Adipose tissue (tissue), 3 donors: ENCODE data around the gene ANAPC13. TPM values are rescaled to one million over a fixed set of nuclear protein-coding genes. Genes with fewer than 3 reads are reported as not detected.

Experiments used
- H3K27ac ChIP-seq: one replicate; pipeline ENCODE4 v1.5.1; 2013; ENCODE audit warnings: low read depth, low read length
- WGBS, 3 donors: extraction: QIAGEN DNeasy Blood & Tissue Kit; methylation state at CpG; one replicate each; pipeline ENCODE4 v1.1.7; 2013; 5-methylcytosine and 5-hydroxymethylcytosine counted together
- polyA plus RNA-seq, 3 donors: library from polyadenylated mRNA; stranded (reverse); fragments of 200-250 nt; gene quantifications; one replicate each; pipeline ENCODE4 v1.2.3, GENCODE V29; 2013
- donor health status: healthy with polysubstance abuse.
- donor health status: Bipolar disorder and iron deficiency.
- donor health status: healthy.

The ANAPC13 gene
- polyA plus RNA-seq, 3 donors, result 34.3 to 102 (median 59.0) TPM

GRCh38 chr3:134462331-134462941, 23.3 kb downstream of the ANAPC13 start:
- no peak overlapping the region for H3K27ac ChIP-seq
- WGBS, 3 donors, result 30 to 60% (median 31%) methylated on average over 5 of the region's 5 CpGs

- no peak overlapping the region for H3K27ac ChIP-seq
- 61 to 73% (median 65%) methylated on average over 2 of the region's 2 CpGs for WGBS, 3 donors
Observed at GRCh38 chr3:134460965-134461364, 24.8 kb downstream of the ANAPC13 start.

- WGBS, 3 donors, result 78 to 85% (median 83%) methylated on average over 4 of the region's 4 CpGs
- no peak overlapping the region for H3K27ac ChIP-seq
Observed at GRCh38 chr3:134459562-134459961, 26.2 kb downstream of the ANAPC13 start.

- no peak overlapping the region for H3K27ac ChIP-seq
- WGBS, 3 donors, result 38 to 85% (median 83%) methylated on average over 10 of the region's 10 CpGs
Observed at GRCh38 chr3:134458406-134458945, 27.3 kb downstream of the ANAPC13 start.

GRCh38 chr3:134457376-134458074, 28.3 kb downstream of the ANAPC13 start:
- no peak overlapping the region for H3K27ac ChIP-seq
- 70 to 82% (median 78%) methylated on average over 9 of the region's 9 CpGs for WGBS, 3 donors

GRCh38 chr3:134453631-134454030, 32.2 kb downstream of the ANAPC13 start:
- 56 to 73% (median 69%) methylated on average over 6 of the region's 6 CpGs for WGBS, 3 donors

GRCh38 chr3:134449951-134450350, 35.8 kb downstream of the ANAPC13 start:
- 50 to 72% (median 53%) methylated on average over 3 of the region's 3 CpGs for WGBS, 3 donors
- no peak overlapping the region for H3K27ac ChIP-seq

More at GRCh38 chr3:134453631-134454030, 32.2 kb downstream of the ANAPC13 start:
- H3K27ac ChIP-seq, result no peak overlapping the region

- 50 to 71% (median 60%) methylated on average over 2 of the region's 2 CpGs for WGBS, 3 donors
- H3K27ac ChIP-seq, result no peak overlapping the region
Observed at GRCh38 chr3:134449277-134449676, 36.5 kb downstream of the ANAPC13 start.

- WGBS, 3 donors, result 84 to 98% (median 94%) methylated on average over 5 of the region's 5 CpGs
- no peak overlapping the region for H3K27ac ChIP-seq
Observed at GRCh38 chr3:134448664-134449063, 37.1 kb downstream of the ANAPC13 start.

GRCh38 chr3:134447351-134447750, 38.4 kb downstream of the ANAPC13 start:
- 78 to 86% (median 84%) methylated on average over 1 of the region's 1 CpG for WGBS, 3 donors
- no peak overlapping the region for H3K27ac ChIP-seq

GRCh38 chr3:134446800-134447199, 39.0 kb downstream of the ANAPC13 start:
- no peak overlapping the region for H3K27ac ChIP-seq

GRCh38 chr3:134445636-134446035, 40.1 kb downstream of the ANAPC13 start:
- H3K27ac ChIP-seq, result no peak overlapping the region
- WGBS, 3 donors, result 38 to 50% (median 44%) methylated on average over 1 of the region's 1 CpG

More at GRCh38 chr3:134446800-134447199, 39.0 kb downstream of the ANAPC13 start:
- WGBS, 3 donors, result 33 to 66% (median 36%) methylated on average over 3 of the region's 3 CpGs

GRCh38 chr3:134445095-134445494, 40.7 kb downstream of the ANAPC13 start:
- H3K27ac ChIP-seq, result no peak overlapping the region
- 91 to 98% (median 92%) methylated on average over 1 of the region's 1 CpG for WGBS, 3 donors

- 77 to 95% (median 79%) methylated on average over 2 of the region's 2 CpGs for WGBS, 3 donors
- no peak overlapping the region for H3K27ac ChIP-seq
Observed at GRCh38 chr3:134441821-134442220, 44.0 kb downstream of the ANAPC13 start.

- 88 to 95% (median 93%) methylated on average over 1 of the region's 1 CpG for WGBS, 3 donors
- no peak overlapping the region for H3K27ac ChIP-seq
Observed at GRCh38 chr3:134441321-134441720, 44.5 kb downstream of the ANAPC13 start.

- 78 to 84% (median 83%) methylated on average over 3 of the region's 3 CpGs for WGBS, 3 donors
Observed at GRCh38 chr3:134437211-134437752, 48.5 kb downstream of the ANAPC13 start.

GRCh38 chr3:134432236-134432635, 53.5 kb downstream of the ANAPC13 start:
- no peak overlapping the region for H3K27ac ChIP-seq
- WGBS, 3 donors, result 89 to 90% (median 90%) methylated on average over 3 of the region's 3 CpGs

More at GRCh38 chr3:134437211-134437752, 48.5 kb downstream of the ANAPC13 start:
- no peak overlapping the region for H3K27ac ChIP-seq

- H3K27ac ChIP-seq, result no peak overlapping the region
- 80 to 87% (median 84%) methylated on average over 4 of the region's 4 CpGs for WGBS, 3 donors
Observed at GRCh38 chr3:134430950-134431445, 54.8 kb downstream of the ANAPC13 start.

GRCh38 chr3:134430174-134430573, 55.6 kb downstream of the ANAPC13 start:
- no peak overlapping the region for H3K27ac ChIP-seq
- 77 to 85% (median 85%) methylated on average over 4 of the region's 4 CpGs for WGBS, 3 donors
